Omental fat pad (tissue), 4 donors: ENCODE data around the gene DNHD1. TPM values are rescaled to one million over a fixed set of nuclear protein-coding genes. Genes with fewer than 3 reads are reported as not detected.

ENCODE experiments used
- ATAC-seq: fragments of 150-250 bp; one replicate; pipeline ENCODE4 v1.9.1; 2016; ENCODE audit warnings: mild to moderate bottlenecking, moderate library complexity; ENCODE audit not compliant: low FRiP score
- DNase-seq: peaks from one replicate; pipeline ENCODE4 v3.0.0-alpha.2; 2019; ENCODE audit warnings: low spot score
- CTCF ChIP-seq, 3 donors: fragments of 450-650 bp; IDR thresholded peaks; one replicate each; pipeline ENCODE4 v1.5.1; 2016 to 2017; ENCODE audit warnings: antibody characterized with exemption in 3 of 3, mild to moderate bottlenecking in 3 of 3, moderate library complexity in 2 of 3
- total RNA-seq, 4 donors: library from RNA; depleted of rRNA; stranded (reverse); fragments of >200 nt; gene quantifications; one replicate each; pipeline ENCODE4 v1.1.0, GENCODE V29; 2016

The DNHD1 gene
- total RNA-seq, 4 donors from 2014 or later = 11.7 to 20.5 (median 16.6) TPM

GRCh38 chr11:6553634-6554033, 56.6 kb downstream of the DNHD1 start:
- no peak for ATAC-seq
- no peak for DNase-seq
- TF ChIP-seq CTCF (IDR thresholded peaks at IDR 0.05) = no peak

- ATAC-seq = no peak
- no peak for TF ChIP-seq CTCF (IDR thresholded peaks at IDR 0.05)
- no peak for DNase-seq
Observed at GRCh38 chr11:6554828-6555706, 58.0 kb downstream of the DNHD1 start.

- TF ChIP-seq CTCF (IDR thresholded peaks at IDR 0.05) = no peak
- DNase-seq = no peak
- ATAC-seq = no peak
Observed at GRCh38 chr11:6556139-6556949, 59.3 kb downstream of the DNHD1 start.

- TF ChIP-seq CTCF (IDR thresholded peaks at IDR 0.05) = no peak
Observed at GRCh38 chr11:6557063-6557462, 60.0 kb downstream of the DNHD1 start.

GRCh38 chr11:6557761-6558674, 60.9 kb downstream of the DNHD1 start:
- DNase-seq (no peak), ATAC-seq (no peak)
- TF ChIP-seq CTCF (IDR thresholded peaks at IDR 0.05) = no peak

More at GRCh38 chr11:6557063-6557462, 60.0 kb downstream of the DNHD1 start:
- DNase-seq (no peak), ATAC-seq (no peak)

- ATAC-seq (no peak), DNase-seq (no peak)
- TF ChIP-seq CTCF (IDR thresholded peaks at IDR 0.05) = no peak
Observed at GRCh38 chr11:6559369-6559768, 62.3 kb downstream of the DNHD1 start.
